ENCODE measurements around the gene MBP.

DNA sequence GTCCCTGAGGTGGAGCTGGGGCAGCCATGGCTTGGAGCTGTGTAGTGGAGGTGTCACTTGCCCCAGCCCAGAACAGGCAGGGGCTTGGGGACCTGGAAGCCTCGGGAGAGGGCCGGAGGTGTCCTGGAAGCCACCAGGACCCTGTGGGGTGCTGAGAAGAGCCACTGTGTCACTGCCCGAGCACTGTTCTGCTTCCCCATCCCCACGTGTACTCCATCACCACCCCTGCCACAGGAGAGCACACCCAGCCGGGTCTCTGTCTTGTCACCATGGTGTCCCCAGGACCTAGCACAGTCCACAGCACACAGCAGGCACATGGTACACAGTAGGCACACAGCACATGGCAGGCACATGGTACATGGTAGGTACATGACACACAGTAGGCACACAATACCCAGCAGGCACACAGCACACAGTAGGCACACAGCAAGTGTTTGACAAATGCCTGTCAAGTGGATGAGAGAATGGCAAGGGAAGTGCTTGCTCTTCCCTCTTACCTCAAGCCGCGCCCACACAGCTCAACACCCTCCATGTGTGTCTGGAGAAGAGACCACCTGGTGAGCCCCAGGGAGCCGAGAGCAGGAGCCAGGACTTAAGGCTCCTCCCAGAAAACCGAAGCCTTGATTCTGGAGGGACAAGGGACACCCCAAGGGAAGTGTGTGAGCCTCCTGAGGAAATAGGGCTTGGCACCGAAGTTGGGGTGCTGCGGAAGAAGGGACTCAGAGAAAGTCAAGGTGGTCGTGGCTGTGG is 13.3 kb downstream of the MBP start:
- TF ChIP-seq POLR2AphosphoS5 (IDR thresholded peaks at IDR 0.05; ENCODE audit: low read depth, low read length) (no peak), SIN3A (IDR thresholded peaks at IDR 0.05; ENCODE audit: borderline replicate concordance, insufficient read depth, low read length) (no peak), TAF1 (IDR thresholded peaks at IDR 0.05; ENCODE audit: borderline replicate concordance, insufficient read depth, low read length) (no peak)

Data from PFSK-1 (cell line).